HepG2 (cell line): ENCODE measurements around the gene RGS5. TPM values are rescaled to one million over a fixed set of nuclear protein-coding genes. Genes with fewer than 3 reads are reported as not detected.

Source experiments
- ATAC-seq: fragments of 200-7000 bp; cut with Tn5 transposase; 3 replicates; pipeline ENCODE4 v1.9.1; 2020; ENCODE audit warnings: mild to moderate bottlenecking, moderate library complexity
- BruUV-seq: library from RNA; stranded (reverse); fragments of 400-500 nt; replicated peaks from 2 replicates; lab custom pipeline; 2021; lab: Mats Ljungman, UMichigan
- CTCF ChIA-PET: fragments of 300-600 bp; formaldehyde crosslinking; extraction: SDS; loops from one replicate; lab custom pipeline; 2021; ENCODE audit warnings: low total read pairs, inconsistent platforms, low intra/inter-chr PET ratio; lab: Yijun Ruan, JAX
- POLR2A ChIA-PET: fragments of 350-600 bp; sonication (Branson Sonifier 250); formaldehyde crosslinking; loops from one replicate; lab custom pipeline; 2020; ENCODE audit warnings: antibody characterized with exemption, inconsistent platforms; lab: Yijun Ruan, JAX
- DNase-seq: peaks from one replicate; pipeline ENCODE4 v3.0.0-alpha.2; 2015; ENCODE audit warnings: low spot score
- FAIRE-seq: peaks from 3 replicates; lab custom pipeline; 2011; peaks lifted over from hg19 to GRCh38; lab: Jason Lieb, UNC
- H2AFZ ChIP-seq: one replicate; pipeline ENCODE4 v1.6.1; 2011; ENCODE audit warnings: low read length, inconsistent platforms
- H3K27ac ChIP-seq: fragments of 300-600 bp; 3 replicates; pipeline ENCODE4 v1.8.0; 2011; ENCODE audit warnings: mixed run types, mild to moderate bottlenecking, mixed read lengths, low read length, inconsistent platforms; ENCODE audit not compliant: insufficient read depth; ENCODE audit errors: extremely low read length
- H3K27me3 ChIP-seq, 2 experiments: fragments of 200-600 bp in 1 of 2; 2 replicates in 1 of 2; 3 replicates in 1 of 2; pipeline versions ENCODE4 v1.6.0 to v1.8.0; 2011; ENCODE audit warnings: low read length in 2 of 2, mild to moderate bottlenecking in 2 of 2, moderate library complexity in 2 of 2, inconsistent platforms in 1 of 2; ENCODE audit not compliant: insufficient read depth in 2 of 2, control insufficient read depth in 1 of 2
- H3K36me3 ChIP-seq, 2 experiments: fragments of 200-600 bp in 1 of 2; replicated peaks in 1 of 2; 2 replicates in 1 of 2; 3 replicates in 1 of 2; pipeline versions ENCODE4 v1.5.1 to v1.8.0; 2011; ENCODE audit warnings: low read length in 2 of 2, inconsistent platforms in 1 of 2; ENCODE audit not compliant: insufficient read depth in 2 of 2, control insufficient read depth in 1 of 2
- H3K4me1 ChIP-seq: 2 replicates; pipeline ENCODE4 v1.5.1; 2012; ENCODE audit warnings: low read length, inconsistent platforms; ENCODE audit not compliant: insufficient read depth
- H3K4me2 ChIP-seq: 2 replicates; pipeline ENCODE4 v1.6.0; 2011; ENCODE audit warnings: low read depth, low read length, inconsistent platforms
- H3K4me3 ChIP-seq, 3 experiments: fragments of 200-600 bp in 1 of 3; sonication (generic), shearing (Covaris generic) in 1 of 3; replicated peaks in 1 of 3; 2 replicates each; pipeline ENCODE4 v1.5.1; 2011 to 2016; ENCODE audit warnings: low read length in 3 of 3, inconsistent platforms in 2 of 3, low read depth in 2 of 3, mild to moderate bottlenecking in 2 of 3, control low read depth in 1 of 3, mixed read lengths in 1 of 3; ENCODE audit not compliant: insufficient read depth in 1 of 3
- H3K79me2 ChIP-seq: one replicate; pipeline ENCODE4 v1.6.1; 2011; ENCODE audit warnings: low read length, inconsistent platforms; ENCODE audit not compliant: insufficient read depth
- H3K9ac ChIP-seq: 2 replicates; pipeline ENCODE4 v1.6.0; 2011; ENCODE audit warnings: mild to moderate bottlenecking, low read depth, low read length, inconsistent platforms; ENCODE audit not compliant: insufficient read depth
- H3K9me3 ChIP-seq: 2 replicates; pipeline ENCODE4 v1.5.1; 2012; ENCODE audit warnings: mild to moderate bottlenecking, low read length
- H4K20me1 ChIP-seq: 2 replicates; pipeline ENCODE4 v1.6.0; 2011; ENCODE audit warnings: inconsistent platforms, mild to moderate bottlenecking, low read length, moderate library complexity; ENCODE audit not compliant: insufficient read depth
- CCAR2 ChIP-seq: fragments of 200-400 bp; formaldehyde crosslinking; optimal IDR thresholded peaks from 2 replicates; pipeline ENCODE3; 2018; ENCODE audit warnings: low read depth, mild to moderate bottlenecking, low read length, moderate library complexity
- GPN1 ChIP-seq: sonication (generic); formaldehyde crosslinking; IDR thresholded peaks from 2 replicates; pipeline ENCODE4 v1.5.1; 2020; ENCODE audit warnings: missing genetic modification reagents, borderline replicate concordance
- HMG20A ChIP-seq: IDR thresholded peaks from 2 replicates; pipeline ENCODE4 v1.6.1; 2016; ENCODE audit warnings: borderline replicate concordance
- HMG20B ChIP-seq: conservative IDR thresholded peaks from 2 replicates; pipeline ENCODE4 v1.6.1; 2016; ENCODE audit warnings: missing genetic modification reagents, missing compliant biosample characterization
- LCORL ChIP-seq, 2 experiments: fragments of 450-650 bp in 1 of 2; sonication (generic) in 1 of 2; formaldehyde crosslinking in 1 of 2; IDR thresholded peaks; 2 replicates each; pipeline versions ENCODE4 v1.5.0 to v1.6.1; 2017 to 2020; ENCODE audit warnings: antibody characterized with exemption in 1 of 2, missing genetic modification reagents in 1 of 2
- MTF2 ChIP-seq: sonication (generic); formaldehyde crosslinking; IDR thresholded peaks from 2 replicates; pipeline ENCODE4 v1.5.0; 2020; ENCODE audit warnings: missing genetic modification reagents, borderline replicate concordance
- NFKB2 ChIP-seq: sonication (generic); formaldehyde crosslinking; IDR thresholded peaks from 2 replicates; pipeline ENCODE4 v1.4.0; 2020; ENCODE audit warnings: missing genetic modification reagents, borderline replicate concordance
- PLRG1 ChIP-seq: fragments of 450-650 bp; conservative IDR thresholded peaks from 2 replicates; pipeline ENCODE4 v1.6.1; 2016
- SAFB2 ChIP-seq: sonication (generic); formaldehyde crosslinking; IDR thresholded peaks from 2 replicates; pipeline ENCODE4 v1.5.1; 2020; ENCODE audit warnings: missing genetic modification reagents, low read depth, mild to moderate bottlenecking, borderline replicate concordance
- SATB2 ChIP-seq: sonication (generic); formaldehyde crosslinking; IDR thresholded peaks from 2 replicates; pipeline ENCODE4 v1.5.0; 2020; ENCODE audit warnings: missing genetic modification reagents
- ZBTB42 ChIP-seq: sonication (generic); formaldehyde crosslinking; IDR thresholded peaks from 2 replicates; pipeline ENCODE4 v1.5.0; 2020; ENCODE audit warnings: mild to moderate bottlenecking, missing genetic modification reagents
- ZNF564 ChIP-seq: sonication (generic); formaldehyde crosslinking; IDR thresholded peaks from 2 replicates; pipeline ENCODE4 v1.8.1; 2023; ENCODE audit warnings: mild to moderate bottlenecking, missing genetic modification reagents
- ZNF75D ChIP-seq: sonication (generic); formaldehyde crosslinking; IDR thresholded peaks from 2 replicates; pipeline ENCODE4 v1.8.1; 2023; ENCODE audit warnings: missing genetic modification reagents, mild to moderate bottlenecking, borderline replicate concordance
- ZNF773 ChIP-seq: sonication (generic); formaldehyde crosslinking; IDR thresholded peaks from 2 replicates; pipeline ENCODE4 v1.4.0; 2020; ENCODE audit warnings: missing genetic modification reagents, borderline replicate concordance
- WGBS: methylation state at CpG from one replicate; pipeline ENCODE4 v1.1.6; 2017; ENCODE audit warnings: low lambda C conversion rate; 5-methylcytosine and 5-hydroxymethylcytosine counted together
- in situ Hi-C: cut with HindIII; loops from 2 replicates; pipeline ENCODE4 v1.10.0; 2017; ENCODE audit warnings: low pct_unique_long_range_greater_than_20kb; ENCODE audit not compliant: extremely low pct_ligation_motif_present
- intact Hi-C: fragments of 100-400 bp; cut with micrococcal nuclease; formaldehyde crosslinking; loops from one replicate; pipeline ENCODE4 v1.10.0; 2022; ENCODE audit not compliant: unreplicated experiment
- polyA plus RNA-seq, 8 experiments: library from polyadenylated mRNA; depleted of rRNA in 3 of 8; stranded (reverse) in 7 of 8; unstranded in 1 of 8; fragments of >200 nt; fragmentation: Illumina TruSeq in 4 of 8; extraction: Trizol in 4 of 8; gene quantifications; 2 replicates each; pipeline versions ENCODE4 v1.2.1 to v1.2.3, GENCODE V29; 2011 to 2016; ENCODE audit warnings: low read depth in 4 of 8, missing spikeins in 1 of 8, mixed read lengths in 1 of 8; ENCODE audit not compliant: insufficient read depth in 1 of 8
- total RNA-seq, 5 experiments: library from RNA; depleted of rRNA; stranded (reverse); fragments of >200 nt; fragmentation: Illumina TruSeq; extraction: Trizol; gene quantifications; 2 replicates each; pipeline ENCODE4 v1.2.3, GENCODE V29; 2016; ENCODE audit warnings: low read depth in 1 of 5
- TF ChIP-seq, protein P1 (sequence below): sonication (generic); formaldehyde crosslinking; IDR thresholded peaks from 2 replicates; pipeline ENCODE4 v1.4.0; 2020; ENCODE audit warnings: missing genetic modification reagents
- TF ChIP-seq, protein P2 (sequence below): sonication (generic); formaldehyde crosslinking; IDR thresholded peaks from 2 replicates; pipeline ENCODE4 v1.5.0; 2020; ENCODE audit warnings: mild to moderate bottlenecking, missing genetic modification reagents
- TF ChIP-seq, protein P3 (sequence below): sonication (generic); formaldehyde crosslinking; conservative IDR thresholded peaks from 2 replicates; pipeline ENCODE4 v1.4.0; 2020; ENCODE audit warnings: missing genetic modification reagents

The RGS5 gene
- total and polyA plus RNA-seq, 2 of the 13 experiments (the other 11 are each of a cell fraction or from before 2014, with no cell fraction given), result 1.9 to 2.3 TPM

DNA sequence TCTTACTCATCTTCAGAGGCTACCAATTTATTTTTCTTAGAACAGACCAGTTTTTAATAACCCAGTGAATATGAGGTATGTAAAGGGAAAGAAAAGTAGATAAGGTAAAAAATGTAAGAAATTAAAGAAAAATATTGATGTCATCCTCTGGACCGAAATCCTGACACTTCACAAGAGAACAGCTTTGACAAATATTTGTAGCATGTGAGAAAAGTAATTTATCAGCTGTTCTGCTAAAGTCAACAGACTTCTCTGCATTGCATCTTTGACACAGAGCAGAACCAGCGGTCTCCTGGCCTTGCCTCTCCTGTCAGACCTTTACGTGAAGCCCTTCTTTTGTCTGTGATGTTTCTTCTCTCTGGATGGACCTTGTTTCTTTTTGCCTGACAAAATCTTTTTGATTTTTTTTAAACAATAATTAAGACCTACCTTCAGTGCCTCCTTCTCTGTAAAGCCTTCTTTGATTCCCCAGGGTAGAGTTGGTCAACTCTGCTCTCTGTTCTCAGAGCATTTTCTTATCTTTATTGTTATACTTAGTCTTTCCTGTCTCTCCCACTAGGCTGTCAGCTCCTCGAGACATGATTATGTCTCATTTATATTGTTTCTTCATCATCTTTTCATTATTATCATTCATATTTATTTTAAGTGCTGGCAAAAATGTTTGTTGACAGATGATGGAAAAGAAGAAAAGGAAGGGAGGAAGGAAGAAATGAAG lies 98.2 kb downstream of the RGS5 start (continued):
- TF ChIP-seq CCAR2 (no peak), ZNF564 (CRISPR knock-in tag) (no peak), SATB2 (CRISPR knock-in tag) (no peak), ZBTB42 (no peak), ZNF75D (CRISPR knock-in tag) (no peak), GPN1 (no peak)
- TF ChIP-seq, protein P1, sequence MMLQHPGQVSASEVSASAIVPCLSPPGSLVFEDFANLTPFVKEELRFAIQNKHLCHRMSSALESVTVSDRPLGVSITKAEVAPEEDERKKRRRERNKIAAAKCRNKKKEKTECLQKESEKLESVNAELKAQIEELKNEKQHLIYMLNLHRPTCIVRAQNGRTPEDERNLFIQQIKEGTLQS, result no peak
- TF ChIP-seq, protein P2, sequence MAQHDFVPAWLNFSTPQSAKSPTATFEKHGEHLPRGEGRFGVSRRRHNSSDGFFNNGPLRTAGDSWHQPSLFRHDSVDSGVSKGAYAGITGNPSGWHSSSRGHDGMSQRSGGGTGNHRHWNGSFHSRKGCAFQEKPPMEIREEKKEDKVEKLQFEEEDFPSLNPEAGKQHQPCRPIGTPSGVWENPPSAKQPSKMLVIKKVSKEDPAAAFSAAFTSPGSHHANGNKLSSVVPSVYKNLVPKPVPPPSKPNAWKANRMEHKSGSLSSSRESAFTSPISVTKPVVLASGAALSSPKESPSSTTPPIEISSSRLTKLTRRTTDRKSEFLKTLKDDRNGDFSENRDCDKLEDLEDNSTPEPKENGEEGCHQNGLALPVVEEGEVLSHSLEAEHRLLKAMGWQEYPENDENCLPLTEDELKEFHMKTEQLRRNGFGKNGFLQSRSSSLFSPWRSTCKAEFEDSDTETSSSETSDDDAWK (CRISPR knock-in tag), result no peak

DNA sequence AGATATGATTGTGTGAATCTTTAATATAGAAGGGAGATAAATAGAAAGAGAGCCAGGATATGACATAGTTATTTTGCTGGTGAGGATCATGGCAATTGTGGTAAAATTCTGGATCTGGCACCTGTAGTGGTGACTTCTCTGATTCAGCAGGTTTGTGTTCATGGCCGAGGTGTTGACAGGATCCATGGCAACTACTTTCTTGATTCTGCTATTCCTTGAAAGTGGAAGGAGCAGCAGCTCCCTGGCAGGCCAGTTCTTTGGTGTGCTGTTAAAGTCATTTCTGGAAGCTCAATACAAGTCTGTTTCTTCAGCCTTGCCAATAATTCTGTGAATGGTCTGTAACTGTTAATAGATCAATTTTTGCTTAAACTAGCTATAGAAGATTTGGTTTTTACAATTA lies 100.1 kb downstream of the RGS5 start:
- Histone ChIP-seq H3K36me3 (no peaks in the 10 kb centered on the region), H3K4me1 (no peaks in the 10 kb centered on the region), H3K9me3 (no peaks in the 10 kb centered on the region), H3K4me2 (no peak overlapping the region), H3K27ac (no peak overlapping the region), H3K27me3 (no peaks in the 10 kb centered on the region), H3K9ac (no peak overlapping the region), H3K79me2 (no peaks in the 10 kb centered on the region), H4K20me1 (no peaks in the 10 kb centered on the region), H3K4me3 (no peak overlapping the region), H2AFZ (no peak overlapping the region)
- in situ Hi-C loops (no loop called here), intact Hi-C loops (no loop called here)
- no peak for FAIRE-seq
- TF ChIP-seq HMG20B (no peak), LCORL (IDR thresholded peaks at IDR 0.05) (no peak), LCORL (CRISPR knock-in tag; IDR thresholded peaks at IDR 0.05) (no peak), PLRG1 (no peak), ZNF773 (CRISPR knock-in tag) (no peak), MTF2 (CRISPR knock-in tag) (no peak), HMG20A (CRISPR knock-in tag) (no peak), NFKB2 (CRISPR knock-in tag) (no peak), SAFB2 (no peak)
- TF ChIP-seq, protein P3, sequence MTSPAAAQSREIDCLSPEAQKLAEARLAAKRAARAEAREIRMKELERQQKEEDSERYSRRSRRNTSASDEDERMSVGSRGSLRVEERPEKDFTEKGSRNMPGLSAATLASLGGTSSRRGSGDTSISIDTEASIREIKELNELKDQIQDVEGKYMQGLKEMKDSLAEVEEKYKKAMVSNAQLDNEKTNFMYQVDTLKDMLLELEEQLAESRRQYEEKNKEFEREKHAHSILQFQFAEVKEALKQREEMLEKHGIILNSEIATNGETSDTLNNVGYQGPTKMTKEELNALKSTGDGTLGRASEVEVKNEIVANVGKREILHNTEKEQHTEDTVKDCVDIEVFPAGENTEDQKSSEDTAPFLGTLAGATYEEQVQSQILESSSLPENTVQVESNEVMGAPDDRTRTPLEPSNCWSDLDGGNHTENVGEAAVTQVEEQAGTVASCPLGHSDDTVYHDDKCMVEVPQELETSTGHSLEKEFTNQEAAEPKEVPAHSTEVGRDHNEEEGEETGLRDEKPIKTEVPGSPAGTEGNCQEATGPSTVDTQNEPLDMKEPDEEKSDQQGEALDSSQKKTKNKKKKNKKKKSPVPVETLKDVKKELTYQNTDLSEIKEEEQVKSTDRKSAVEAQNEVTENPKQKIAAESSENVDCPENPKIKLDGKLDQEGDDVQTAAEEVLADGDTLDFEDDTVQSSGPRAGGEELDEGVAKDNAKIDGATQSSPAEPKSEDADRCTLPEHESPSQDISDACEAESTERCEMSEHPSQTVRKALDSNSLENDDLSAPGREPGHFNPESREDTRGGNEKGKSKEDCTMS (CRISPR knock-in tag), result no peak
- WGBS, result 0% methylated on average over 1 of the region's 1 CpG
- DNase-seq, result no peak
- CTCF ChIA-PET, result no interaction called here
- BruUV-seq, result no TSS peak
- POLR2A ChIA-PET, result no interaction called here
- no peak for ATAC-seq
